PC-9 (cell line): ENCODE measurements around the gene SMARCA4. TPM values are rescaled to one million over a fixed set of nuclear protein-coding genes. Genes with fewer than 3 reads are reported as not detected.

Source experiments
- BruUV-seq: library from RNA; stranded (reverse); fragments of 400-500 nt; replicated peaks from 2 replicates; lab custom pipeline; 2021; lab: Mats Ljungman, UMichigan
- CTCF ChIA-PET: fragments of 300-600 bp; sonication (Branson Sonifier 250); formaldehyde crosslinking; loops from one replicate; lab custom pipeline; 2022; ENCODE audit warnings: antibody characterized with exemption; lab: Charles Lee
- POLR2A ChIA-PET: fragments of 300-600 bp; sonication (Branson Sonifier 250); formaldehyde crosslinking; loops from one replicate; lab custom pipeline; 2022; ENCODE audit warnings: antibody characterized with exemption; ENCODE audit not compliant: unreplicated experiment; lab: Charles Lee
- DNase-seq, 2 experiments: peaks; one replicate each; pipeline versions ENCODE4 v3.0.0 to v3.0.0-alpha.2; 2015 to 2022; ENCODE audit warnings: mixed read lengths in 1 of 2
- H2AFZ ChIP-seq: fragments of 200-600 bp; sonication (generic); 2 replicates; pipeline ENCODE4 v1.8.1; 2017; ENCODE audit warnings: antibody characterized with exemption
- H3F3A ChIP-seq: fragments of 200-600 bp; sonication (generic); 2 replicates; pipeline ENCODE4 v1.8.1; 2017; ENCODE audit warnings: antibody characterized with exemption, mild to moderate bottlenecking, low read depth; ENCODE audit not compliant: insufficient read depth
- H3K27ac ChIP-seq: fragments of 200-600 bp; sonication (generic); 2 replicates; pipeline ENCODE4 v1.6.1; 2016; ENCODE audit warnings: mixed run types
- H3K27me3 ChIP-seq: fragments of 200-600 bp; sonication (generic); 2 replicates; pipeline ENCODE4 v1.6.1; 2016; ENCODE audit warnings: low read depth, mixed run types; ENCODE audit not compliant: insufficient read depth
- H3K36me3 ChIP-seq: fragments of 200-600 bp; sonication (generic); 2 replicates; pipeline ENCODE4 v1.6.1; 2016; ENCODE audit warnings: low read depth, mixed run types
- H3K4me1 ChIP-seq: fragments of 200-600 bp; sonication (generic); replicated peaks from 2 replicates; pipeline ENCODE4 v1.6.1; 2016; ENCODE audit warnings: mixed run types; ENCODE audit not compliant: insufficient read depth
- H3K4me2 ChIP-seq: fragments of 200-600 bp; sonication (generic); 2 replicates; pipeline ENCODE4 v1.6.1; 2017; ENCODE audit warnings: mixed run types
- H3K4me3 ChIP-seq: fragments of 200-600 bp; sonication (generic); 2 replicates; pipeline ENCODE4 v1.6.1; 2016; ENCODE audit warnings: mixed run types
- H3K79me2 ChIP-seq: fragments of 200-600 bp; sonication (generic); 2 replicates; pipeline ENCODE4 v1.6.1; 2017; ENCODE audit warnings: low read depth, mixed run types
- H3K9me2 ChIP-seq: fragments of 200-600 bp; sonication (generic); 2 replicates; pipeline ENCODE4 v1.8.1; 2017; ENCODE audit warnings: mild to moderate bottlenecking; ENCODE audit not compliant: insufficient read depth
- H3K9me3 ChIP-seq: fragments of 200-600 bp; sonication (generic); 2 replicates; pipeline ENCODE4 v1.8.1; 2016; ENCODE audit warnings: low read depth; ENCODE audit not compliant: insufficient read depth
- H4K20me1 ChIP-seq: fragments of 200-600 bp; sonication (generic); 2 replicates; pipeline ENCODE4 v1.8.1; 2017; ENCODE audit not compliant: insufficient read depth
- EZH2 ChIP-seq: fragments of 200-600 bp; sonication (generic); IDR thresholded peaks from 2 replicates; pipeline ENCODE4 v1.8.0; 2017; ENCODE audit warnings: antibody characterized with exemption, low read depth
- intact Hi-C: fragments of 100-400 bp; cut with micrococcal nuclease; formaldehyde crosslinking; loops from one replicate; pipeline ENCODE4 v1.10.0; 2022; ENCODE audit not compliant: unreplicated experiment
- total RNA-seq: library from RNA; stranded (reverse); gene quantifications from 2 replicates; pipeline ENCODE4 v1.2.3, GENCODE V29; 2021
- TF ChIP-seq, protein P1 (sequence below): fragments of 200-600 bp; sonication (generic); conservative IDR thresholded peaks from 2 replicates; pipeline ENCODE4 v1.6.1; 2017; ENCODE audit warnings: mixed run types, antibody characterized with exemption, mild to moderate bottlenecking, moderate library complexity

Gene SMARCA4
- total RNA-seq, 1 experiment from 2014 or later = 136 TPM

DNA sequence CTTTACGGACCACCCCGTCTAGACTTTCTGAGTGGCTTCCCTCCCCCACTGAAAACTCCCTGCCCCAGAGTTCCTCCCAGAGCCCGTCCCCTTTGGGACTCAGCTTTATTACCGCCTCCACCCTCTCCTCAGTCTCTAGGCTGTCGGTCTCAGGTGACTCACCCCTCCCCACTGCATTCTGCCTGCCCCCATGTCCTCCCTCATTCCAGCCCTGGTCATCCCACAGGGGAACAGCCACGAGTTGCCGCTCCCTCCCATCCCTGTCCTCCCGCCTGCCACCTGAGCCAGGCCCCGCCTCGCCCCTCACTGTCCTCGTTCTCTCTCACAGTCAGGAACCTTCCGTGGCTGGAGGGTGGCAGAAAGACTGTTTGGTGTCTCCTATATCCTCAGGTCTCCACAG lies 57.3 kb downstream of the SMARCA4 start:
- Histone ChIP-seq H3F3A (peaks cover 9% of the 10 kb centered on the region; the same call in 1 of the 2 replicates), H3K27me3 (no peaks in the 10 kb centered on the region), H3K27ac (no peak overlapping the region), H3K9me3 (no peaks in the 10 kb centered on the region), H3K4me3 (no peak overlapping the region), H4K20me1 (peaks cover 4% of the 10 kb centered on the region; the same call in 1 of the 2 replicates), H3K9me2 (no peaks in the 10 kb centered on the region), H2AFZ (no peak overlapping the region), H3K4me1 (no peaks in the 10 kb centered on the region), H3K79me2 (no peaks in the 10 kb centered on the region), H3K36me3 (peaks cover 53% of the 10 kb centered on the region), H3K4me2 (no peak overlapping the region)
- no TSS peak for BruUV-seq
- TF ChIP-seq EZH2 = no peak
- TF ChIP-seq, protein P1, sequence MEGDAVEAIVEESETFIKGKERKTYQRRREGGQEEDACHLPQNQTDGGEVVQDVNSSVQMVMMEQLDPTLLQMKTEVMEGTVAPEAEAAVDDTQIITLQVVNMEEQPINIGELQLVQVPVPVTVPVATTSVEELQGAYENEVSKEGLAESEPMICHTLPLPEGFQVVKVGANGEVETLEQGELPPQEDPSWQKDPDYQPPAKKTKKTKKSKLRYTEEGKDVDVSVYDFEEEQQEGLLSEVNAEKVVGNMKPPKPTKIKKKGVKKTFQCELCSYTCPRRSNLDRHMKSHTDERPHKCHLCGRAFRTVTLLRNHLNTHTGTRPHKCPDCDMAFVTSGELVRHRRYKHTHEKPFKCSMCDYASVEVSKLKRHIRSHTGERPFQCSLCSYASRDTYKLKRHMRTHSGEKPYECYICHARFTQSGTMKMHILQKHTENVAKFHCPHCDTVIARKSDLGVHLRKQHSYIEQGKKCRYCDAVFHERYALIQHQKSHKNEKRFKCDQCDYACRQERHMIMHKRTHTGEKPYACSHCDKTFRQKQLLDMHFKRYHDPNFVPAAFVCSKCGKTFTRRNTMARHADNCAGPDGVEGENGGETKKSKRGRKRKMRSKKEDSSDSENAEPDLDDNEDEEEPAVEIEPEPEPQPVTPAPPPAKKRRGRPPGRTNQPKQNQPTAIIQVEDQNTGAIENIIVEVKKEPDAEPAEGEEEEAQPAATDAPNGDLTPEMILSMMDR = no peak
- ChIA-PET CTCF (interaction anchor here (0.6 kb wide), 1 partner anchor 55 kb away, joined by 4 read pairs; no protein-coding TSS in a partner anchor), POLR2A (interaction anchor here (0.5 to 0.6 kb wide), 2 partner anchors 67 kb away, joined by 5 to 6 read pairs; no protein-coding TSS in a partner anchor)
- peak; percentile 47 to 86 for DNase-seq
- intact Hi-C loops = loop anchor here (1.0 kb wide), 2 partner anchors 18 to 79 kb away; no protein-coding TSS in a partner anchor

DNA sequence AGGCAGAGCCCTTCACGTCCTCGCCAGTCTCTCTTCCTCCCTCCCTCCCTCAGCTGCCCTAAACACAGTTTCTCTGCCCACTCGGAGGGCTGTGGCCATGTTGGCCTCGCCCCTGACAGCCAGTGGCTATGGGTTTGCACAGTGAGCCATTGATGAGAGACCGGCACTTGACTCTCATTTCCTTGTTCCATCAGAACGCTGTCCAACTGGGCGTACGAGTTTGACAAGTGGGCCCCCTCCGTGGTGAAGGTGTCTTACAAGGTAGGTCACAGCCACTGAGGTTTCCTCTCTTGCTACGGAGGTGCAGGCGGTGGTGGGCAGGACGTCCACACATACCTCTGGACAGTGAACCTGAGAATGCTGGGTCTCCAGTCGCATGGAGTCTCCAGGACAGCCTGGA lies 57.9 kb downstream of the SMARCA4 start:
- BruUV-seq = no TSS peak
- ChIA-PET CTCF (interaction anchor here (0.6 kb wide), 1 partner anchor 16 kb away, joined by 6 read pairs; no protein-coding TSS in a partner anchor), POLR2A (interaction anchor here (0.7 kb wide), 1 partner anchor 970 kb away, joined by 5 read pairs; no protein-coding TSS in a partner anchor)
- H3K79me2 ChIP-seq = no peaks in the 10 kb centered on the region
- H3K36me3 ChIP-seq = peaks cover 51% of the 10 kb centered on the region
- H4K20me1 ChIP-seq = peaks cover 4% of the 10 kb centered on the region; the same call in 1 of the 2 replicates
- no peak overlapping the region for H3K27ac ChIP-seq
- H3K4me3 ChIP-seq = no peak overlapping the region
- H3K4me2 ChIP-seq = no peak overlapping the region
- no peaks in the 10 kb centered on the region for H3K9me3 ChIP-seq
- DNase-seq = peak; percentile 64 to 85
- no peaks in the 10 kb centered on the region for H3K9me2 ChIP-seq
- TF ChIP-seq, protein P1 = no peak
- TF ChIP-seq EZH2 = no peak
- intact Hi-C loops = loop anchor here (1.0 kb wide), 2 partner anchors 18 to 79 kb away; no protein-coding TSS in a partner anchor
- H3K27me3 ChIP-seq = no peaks in the 10 kb centered on the region
- H3F3A ChIP-seq = peaks cover 9% of the 10 kb centered on the region; the same call in 1 of the 2 replicates
- no peak overlapping the region for H2AFZ ChIP-seq
- H3K4me1 ChIP-seq = no peaks in the 10 kb centered on the region

DNA sequence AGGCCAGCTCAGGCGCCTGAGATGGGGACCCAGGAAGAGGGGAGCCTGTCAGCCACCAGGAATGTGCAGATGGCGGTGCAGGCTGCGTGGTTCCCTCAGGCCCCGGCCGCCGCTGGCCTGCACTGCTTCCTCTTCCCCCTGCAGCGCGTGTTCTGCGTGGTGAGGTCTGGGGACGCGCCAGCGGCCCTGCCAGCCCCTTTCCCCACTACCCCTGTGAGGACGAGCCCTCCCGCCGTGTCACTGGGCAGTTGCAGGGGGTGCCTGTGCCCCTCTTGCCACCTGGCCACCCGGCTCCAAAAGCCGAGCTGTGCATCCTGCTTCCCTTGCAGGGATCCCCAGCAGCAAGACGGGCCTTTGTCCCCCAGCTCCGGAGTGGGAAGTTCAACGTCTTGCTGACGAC lies 58.4 kb downstream of the SMARCA4 start:
- no peaks in the 10 kb centered on the region for H3K9me3 ChIP-seq
- peaks cover 46% of the 10 kb centered on the region for H3K36me3 ChIP-seq
- no peak overlapping the region for H3K4me2 ChIP-seq
- intact Hi-C loops = no loop called here
- no peak overlapping the region for H2AFZ ChIP-seq
- H3K4me1 ChIP-seq = no peaks in the 10 kb centered on the region
- H3K27me3 ChIP-seq = no peaks in the 10 kb centered on the region
- no peaks in the 10 kb centered on the region for H3K79me2 ChIP-seq
- peaks cover 3% of the 10 kb centered on the region; the same call in 1 of the 2 replicates for H4K20me1 ChIP-seq
- H3K9me2 ChIP-seq = no peaks in the 10 kb centered on the region
- DNase-seq = no peak
- H3K4me3 ChIP-seq = no peak overlapping the region
- TF ChIP-seq, protein P1 = no peak
- TF ChIP-seq EZH2 = no peak
- BruUV-seq = no TSS peak
- POLR2A ChIA-PET = interaction anchor here (0.7 kb wide), 1 partner anchor 969 kb away, joined by 5 read pairs; no protein-coding TSS in a partner anchor
- CTCF ChIA-PET = interaction anchor here (0.5 to 0.6 kb wide), 2 partner anchors 16 to 272 kb away, joined by 3 to 6 read pairs; no protein-coding TSS in a partner anchor
- peaks cover 9% of the 10 kb centered on the region; the same call in 1 of the 2 replicates for H3F3A ChIP-seq
- H3K27ac ChIP-seq = no peak overlapping the region
